ENCODE measurements around the gene KRT7. TPM values are rescaled to one million over a fixed set of nuclear protein-coding genes. Genes with fewer than 3 reads are reported as not detected.
"Not testable (repeated sequence)": the region's sequence is repeated elsewhere in the genome, so short reads cannot be mapped to it uniquely, and the experiment has no call there.

The KRT7 gene
- total RNA-seq, 1 donor from 2014 or later = 288 TPM

GRCh38 chr12:52255926-52256583, 23.0 kb downstream of the KRT7 start:
- no peak for DNase-seq (ENCODE audit: low read depth, low spot score)

- DNase-seq (ENCODE audit: low read depth, low spot score) = no peak
Measured at GRCh38 chr12:52256584-52256935, 23.5 kb downstream of the KRT7 start.

GRCh38 chr12:52257074-52257551, 24.1 kb downstream of the KRT7 start:
- DNase-seq (ENCODE audit: low read depth, low spot score) = no peak

- not testable (repeated sequence) for DNase-seq (ENCODE audit: low read depth, low spot score)
Measured at GRCh38 chr12:52257922-52258321, 24.9 kb downstream of the KRT7 start.

GRCh38 chr12:52258335-52258901, 25.4 kb downstream of the KRT7 start:
- DNase-seq (ENCODE audit: low read depth, low spot score) = no peak

- no peak for DNase-seq (ENCODE audit: low read depth, low spot score)
Measured at GRCh38 chr12:52259657-52260243, 26.7 kb downstream of the KRT7 start.

- no peak for DNase-seq (ENCODE audit: low read depth, low spot score)
Measured at GRCh38 chr12:52260361-52261207, 27.5 kb downstream of the KRT7 start.

GRCh38 chr12:52261208-52261484, 28.1 kb downstream of the KRT7 start:
- no peak for DNase-seq (ENCODE audit: low read depth, low spot score)

GRCh38 chr12:52262286-52262685, 29.2 kb downstream of the KRT7 start:
- no peak for DNase-seq (ENCODE audit: low read depth, low spot score)

- DNase-seq (ENCODE audit: low read depth, low spot score) = no peak
Measured at GRCh38 chr12:52263761-52264434, 30.9 kb downstream of the KRT7 start.

GRCh38 chr12:52264435-52264825, 31.4 kb downstream of the KRT7 start:
- DNase-seq (ENCODE audit: low read depth, low spot score) = no peak

GRCh38 chr12:52266514-52266913, 33.5 kb downstream of the KRT7 start:
- no peak for DNase-seq (ENCODE audit: low read depth, low spot score)

GRCh38 chr12:52267266-52267665, 34.2 kb downstream of the KRT7 start:
- DNase-seq (ENCODE audit: low read depth, low spot score) = no peak

GRCh38 chr12:52267699-52268098, 34.7 kb downstream of the KRT7 start:
- DNase-seq (ENCODE audit: low read depth, low spot score) = no peak

GRCh38 chr12:52268212-52268611, 35.2 kb downstream of the KRT7 start:
- no peak for DNase-seq (ENCODE audit: low read depth, low spot score)

- DNase-seq (ENCODE audit: low read depth, low spot score) = no peak
Measured at GRCh38 chr12:52270541-52271070, 37.6 kb downstream of the KRT7 start.

- DNase-seq (ENCODE audit: low read depth, low spot score) = no peak
Measured at GRCh38 chr12:52271158-52271557, 38.1 kb downstream of the KRT7 start.

GRCh38 chr12:52274521-52275120, 41.6 kb downstream of the KRT7 start, which contains the start of gene KRT86:
KRT86 (plus strand) TSS chr12:52274645; CDS start chr12:52301917, 27,272 bp downstream.
- no peak for DNase-seq (ENCODE audit: low read depth, low spot score)

GRCh38 chr12:52275686-52276085, 42.6 kb downstream of the KRT7 start:
- DNase-seq (ENCODE audit: low read depth, low spot score) = no peak

GRCh38 chr12:52277486-52278245, 44.6 kb downstream of the KRT7 start:
- DNase-seq (ENCODE audit: low read depth, low spot score) = no peak
